ENCODE measurements around the gene CASTOR1.

The CASTOR1 gene

GRCh38 chr22:30299322-30299721 is 10.0 kb upstream of the CASTOR1 start:
- no peak overlapping the region for H3K4me3 ChIP-seq (ENCODE audit: low read depth, low read length)
- TF ChIP-seq CTCF (conservative IDR thresholded peaks at IDR 0.05; ENCODE audit: low read depth, low read length) = no peak
- no peak for DNase-seq (ENCODE audit: low read depth)

- no peak overlapping the region for H3K4me3 ChIP-seq (ENCODE audit: low read depth, low read length)
- no peak for TF ChIP-seq CTCF (conservative IDR thresholded peaks at IDR 0.05; ENCODE audit: low read depth, low read length)
- no peak for DNase-seq (ENCODE audit: low read depth)
These were observed 8.8 kb upstream of the CASTOR1 start for GRCh38 chr22:30297991-30298701.

GRCh38 chr22:30297276-30297990 is 8.1 kb upstream of the CASTOR1 start:
- TF ChIP-seq CTCF (conservative IDR thresholded peaks at IDR 0.05; ENCODE audit: low read depth, low read length) = no peak
- H3K4me3 ChIP-seq (ENCODE audit: low read depth, low read length) = no peak overlapping the region
- no peak for DNase-seq (ENCODE audit: low read depth)

- TF ChIP-seq CTCF (conservative IDR thresholded peaks at IDR 0.05; ENCODE audit: low read depth, low read length) = no peak
These were observed 7.5 kb upstream of the CASTOR1 start for GRCh38 chr22:30296833-30297232.

GRCh38 chr22:30296324-30296723 is 7.0 kb upstream of the CASTOR1 start:
- H3K4me3 ChIP-seq (ENCODE audit: low read depth, low read length) = no peak overlapping the region
- DNase-seq (ENCODE audit: low read depth) = no peak
- TF ChIP-seq CTCF (conservative IDR thresholded peaks at IDR 0.05; ENCODE audit: low read depth, low read length) = no peak

More at GRCh38 chr22:30296833-30297232, 7.5 kb upstream of the CASTOR1 start:
- no peak overlapping the region for H3K4me3 ChIP-seq (ENCODE audit: low read depth, low read length)
- DNase-seq (ENCODE audit: low read depth) = no peak

- DNase-seq (ENCODE audit: low read depth) = no peak
- H3K4me3 ChIP-seq (ENCODE audit: low read depth, low read length) = no peak overlapping the region
- no peak for TF ChIP-seq CTCF (conservative IDR thresholded peaks at IDR 0.05; ENCODE audit: low read depth, low read length)
These were observed 6.3 kb upstream of the CASTOR1 start for GRCh38 chr22:30295576-30295975.

All from choroid plexus epithelial cell (primary cell).